Stimulated activated CD4-positive, alpha-beta T cell treated with anti-CD3 and anti-CD28 coated beads, Interleukin-2, amount 100 ng/mL, for 24 hours (primary cell): ENCODE measurements around the gene SIPA1L3.
"Not testable (repeated sequence)": the region's sequence is repeated elsewhere in the genome, so short reads cannot be mapped to it uniquely, and the experiment has no call there.

ENCODE experiments used
- DNase-seq, 2 donors: peaks; one replicate each; pipeline ENCODE4 v3.0.0-alpha.2; 2020

SIPA1L3 gene

GRCh38 chr19:38023671-38024541 is 116.9 kb downstream of the SIPA1L3 start:
- no peak for DNase-seq

- DNase-seq, result no peak
These were observed 118.2 kb downstream of the SIPA1L3 start for GRCh38 chr19:38024992-38025908.

GRCh38 chr19:38025909-38026307 is 118.9 kb downstream of the SIPA1L3 start:
- DNase-seq, result no peak

GRCh38 chr19:38028913-38029510 is 122.0 kb downstream of the SIPA1L3 start:
- DNase-seq, result no peak

GRCh38 chr19:38030001-38030400 is 123.0 kb downstream of the SIPA1L3 start:
- not testable (repeated sequence) for DNase-seq

GRCh38 chr19:38030686-38031422 is 123.8 kb downstream of the SIPA1L3 start:
- DNase-seq, result no peak

GRCh38 chr19:38031423-38031770 is 124.4 kb downstream of the SIPA1L3 start:
- no peak for DNase-seq

GRCh38 chr19:38032151-38032550 is 125.1 kb downstream of the SIPA1L3 start:
- DNase-seq, result no peak

- no peak for DNase-seq
These were observed 125.9 kb downstream of the SIPA1L3 start for GRCh38 chr19:38032951-38033350.

- DNase-seq, result no peak
These were observed 126.9 kb downstream of the SIPA1L3 start for GRCh38 chr19:38033658-38034491.

GRCh38 chr19:38034492-38034860 is 127.5 kb downstream of the SIPA1L3 start:
- DNase-seq, result no peak

GRCh38 chr19:38035515-38036495 is 128.8 kb downstream of the SIPA1L3 start:
- no peak for DNase-seq

- DNase-seq, result no peak
These were observed 130.0 kb downstream of the SIPA1L3 start for GRCh38 chr19:38036707-38037611.

GRCh38 chr19:38039966-38040365 is 133.0 kb downstream of the SIPA1L3 start:
- no peak for DNase-seq

GRCh38 chr19:38042132-38042531 is 135.1 kb downstream of the SIPA1L3 start:
- no peak for DNase-seq

- DNase-seq, result no peak
These were observed 136.7 kb downstream of the SIPA1L3 start for GRCh38 chr19:38043649-38044144.

- no peak for DNase-seq
These were observed 137.5 kb downstream of the SIPA1L3 start for GRCh38 chr19:38044267-38045111.

GRCh38 chr19:38045554-38046253 is 138.7 kb downstream of the SIPA1L3 start:
- DNase-seq, result no peak
